Thyroid gland (tissue), 4 donors: ENCODE results near the gene SYNE3.

Experiments
- POLR2A ChIP-seq, 2 donors: fragments of 450-650 bp; IDR thresholded peaks; one replicate each; pipeline ENCODE4 v1.6.1; 2017; ENCODE audit warnings: antibody characterized with exemption in 2 of 2, mild to moderate bottlenecking in 2 of 2, moderate library complexity in 1 of 2
- TF ChIP-seq, protein P1 (sequence below), 6 experiments: fragments of 200-600 bp in 3 of 6; fragments of 450-650 bp in 3 of 6; sonication (generic) in 3 of 6; IDR thresholded peaks; one replicate each; pipeline ENCODE4 v1.5.1; 2016 to 2019; ENCODE audit warnings: antibody characterized with exemption in 6 of 6, mild to moderate bottlenecking in 2 of 6, inconsistent platforms in 1 of 6, moderate library complexity in 1 of 6

DNA sequence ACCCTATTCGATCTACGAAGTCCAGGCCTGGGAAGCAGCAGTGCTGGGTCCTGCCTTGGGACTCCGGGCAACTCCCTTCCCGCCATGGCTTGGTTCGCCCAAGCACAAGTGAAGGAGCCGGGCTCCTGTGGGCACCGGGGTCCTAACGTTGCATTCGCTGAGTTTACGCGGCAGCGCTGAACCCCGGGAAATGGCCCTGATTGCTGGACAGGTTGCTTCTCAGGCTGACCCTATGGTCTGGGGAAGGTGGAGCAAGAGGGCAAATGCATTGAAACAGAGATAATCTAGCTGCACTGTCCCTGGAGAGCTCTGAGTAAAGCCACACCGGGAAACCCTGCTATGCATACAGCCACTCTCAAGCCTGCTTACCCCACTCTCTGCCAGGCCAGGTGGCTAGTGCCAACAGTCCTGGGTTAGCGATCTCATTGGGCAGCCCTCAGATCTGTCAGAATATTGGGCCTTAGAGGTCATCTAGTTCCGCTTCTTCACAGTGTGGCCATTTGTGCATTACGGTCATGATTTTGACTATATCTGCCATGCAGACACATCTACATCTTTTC is 11.3 kb downstream of the SYNE3 start:
- TF ChIP-seq, protein P1, sequence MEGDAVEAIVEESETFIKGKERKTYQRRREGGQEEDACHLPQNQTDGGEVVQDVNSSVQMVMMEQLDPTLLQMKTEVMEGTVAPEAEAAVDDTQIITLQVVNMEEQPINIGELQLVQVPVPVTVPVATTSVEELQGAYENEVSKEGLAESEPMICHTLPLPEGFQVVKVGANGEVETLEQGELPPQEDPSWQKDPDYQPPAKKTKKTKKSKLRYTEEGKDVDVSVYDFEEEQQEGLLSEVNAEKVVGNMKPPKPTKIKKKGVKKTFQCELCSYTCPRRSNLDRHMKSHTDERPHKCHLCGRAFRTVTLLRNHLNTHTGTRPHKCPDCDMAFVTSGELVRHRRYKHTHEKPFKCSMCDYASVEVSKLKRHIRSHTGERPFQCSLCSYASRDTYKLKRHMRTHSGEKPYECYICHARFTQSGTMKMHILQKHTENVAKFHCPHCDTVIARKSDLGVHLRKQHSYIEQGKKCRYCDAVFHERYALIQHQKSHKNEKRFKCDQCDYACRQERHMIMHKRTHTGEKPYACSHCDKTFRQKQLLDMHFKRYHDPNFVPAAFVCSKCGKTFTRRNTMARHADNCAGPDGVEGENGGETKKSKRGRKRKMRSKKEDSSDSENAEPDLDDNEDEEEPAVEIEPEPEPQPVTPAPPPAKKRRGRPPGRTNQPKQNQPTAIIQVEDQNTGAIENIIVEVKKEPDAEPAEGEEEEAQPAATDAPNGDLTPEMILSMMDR (IDR thresholded peaks at IDR 0.05): no peak
- TF ChIP-seq POLR2A (IDR thresholded peaks at IDR 0.05): no peak
